Measurements from ENCODE around the gene PPP1R1A. TPM values are rescaled to one million over a fixed set of nuclear protein-coding genes. Genes with fewer than 3 reads are reported as not detected.

Gene PPP1R1A
- total and polyA plus RNA-seq, 5 donors, result 122 to 210 (median 178) TPM

- 26% methylated on average over 8 of the region's 8 CpGs for WGBS
- no peaks in the 10 kb centered on the region for H3K4me1 ChIP-seq (ENCODE audit: control insufficient read depth, insufficient read depth, low read length)
- no peaks in the 10 kb centered on the region for H3K27me3 ChIP-seq (ENCODE audit: control insufficient read depth, insufficient read depth)
- no peak overlapping the region for H3K4me3 ChIP-seq (ENCODE audit: low read length)
- peak in 2 of 3 donors; percentile 39 to 73 for DNase-seq
- no peaks in the 10 kb centered on the region for H3K9me3 ChIP-seq (ENCODE audit: control insufficient read depth, low read length)
- peak; percentile 82 to 85 for ATAC-seq
- H3K27ac ChIP-seq (ENCODE audit: low read length), result no peak overlapping the region
- intact Hi-C loops (cut with DNase I), result no loop called here
Observed at GRCh38 chr12:54603173-54603814, 14.8 kb upstream of the PPP1R1A start.

DNA sequence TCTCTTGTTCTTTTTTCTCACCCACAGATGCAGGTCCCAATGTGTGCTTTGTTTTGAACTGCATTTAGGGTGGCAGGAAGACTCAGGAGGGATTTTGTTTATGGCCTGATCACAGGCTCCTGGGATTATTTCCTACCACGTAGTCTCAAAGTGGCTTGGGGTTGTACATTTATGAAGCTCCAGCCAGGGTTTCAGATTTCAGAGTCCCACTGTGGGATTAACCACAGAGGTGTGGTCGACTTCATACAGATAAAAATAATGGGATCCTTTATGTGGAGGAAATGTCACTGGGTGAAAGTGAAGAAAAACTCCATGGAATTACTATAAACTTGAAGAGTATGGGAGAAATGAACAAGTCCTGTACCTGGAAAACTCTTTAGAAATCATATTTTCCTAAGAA, 14.2 kb upstream of the PPP1R1A start:
- 49% methylated on average over 2 of the region's 2 CpGs for WGBS
- DNase-seq (no peak), ATAC-seq (no peak)
- Histone ChIP-seq H3K9me3 (ENCODE audit: control insufficient read depth, low read length) (no peaks in the 10 kb centered on the region), H3K4me3 (ENCODE audit: low read length) (no peak overlapping the region), H3K27me3 (ENCODE audit: control insufficient read depth, insufficient read depth) (no peaks in the 10 kb centered on the region), H3K27ac (ENCODE audit: low read length) (no peak overlapping the region), H3K4me1 (ENCODE audit: control insufficient read depth, insufficient read depth, low read length) (no peaks in the 10 kb centered on the region)
- intact Hi-C loops (cut with DNase I), result no loop called here

DNA sequence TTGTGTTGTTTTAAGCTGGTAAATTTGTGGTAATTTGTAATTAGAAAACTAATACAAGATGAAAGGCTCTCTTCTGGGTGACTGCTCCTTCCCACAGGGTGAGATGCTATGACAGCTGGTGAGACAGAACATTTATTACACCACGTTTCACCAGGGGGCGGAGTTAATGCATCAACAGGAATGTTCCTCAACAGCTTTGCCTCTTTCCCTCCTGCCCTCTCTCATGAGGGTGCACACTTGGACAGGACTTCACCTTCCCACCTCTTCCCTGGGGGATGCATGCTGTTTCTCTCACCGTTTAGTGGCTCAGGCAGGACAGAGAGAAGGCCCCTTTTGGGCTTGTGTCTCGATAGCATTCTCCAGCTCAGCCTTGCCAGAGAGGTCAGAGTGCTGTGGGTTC, 13.4 kb upstream of the PPP1R1A start:
- intact Hi-C loops (cut with DNase I), result no loop called here
- Histone ChIP-seq H3K27me3 (ENCODE audit: control insufficient read depth, insufficient read depth) (no peaks in the 10 kb centered on the region), H3K4me3 (ENCODE audit: low read length) (no peak overlapping the region), H3K9me3 (ENCODE audit: control insufficient read depth, low read length) (no peaks in the 10 kb centered on the region), H3K27ac (ENCODE audit: low read length) (no peak overlapping the region), H3K4me1 (ENCODE audit: control insufficient read depth, insufficient read depth, low read length) (no peaks in the 10 kb centered on the region)
- DNase-seq (no peak), ATAC-seq (no peak)
- 55% methylated on average over 4 of the region's 4 CpGs for WGBS

GRCh38 chr12:54598970-54599369, 10.5 kb upstream of the PPP1R1A start:
- WGBS, result 77% methylated on average over 5 of the region's 5 CpGs
- H3K27ac ChIP-seq (ENCODE audit: low read length), result no peak overlapping the region
- ATAC-seq (no peak), DNase-seq (no peak)
- no peak overlapping the region for H3K4me3 ChIP-seq (ENCODE audit: low read length)
- intact Hi-C loops (cut with DNase I), result loop anchor here in 1 of 4 donors (5.0 kb wide), 1 partner anchor 358 kb away; no protein-coding TSS in a partner anchor
- no peaks in the 10 kb centered on the region for H3K9me3 ChIP-seq (ENCODE audit: control insufficient read depth, low read length)
- H3K27me3 ChIP-seq (ENCODE audit: control insufficient read depth, insufficient read depth), result no peaks in the 10 kb centered on the region
- H3K4me1 ChIP-seq (ENCODE audit: control insufficient read depth, insufficient read depth, low read length), result no peaks in the 10 kb centered on the region

DNA sequence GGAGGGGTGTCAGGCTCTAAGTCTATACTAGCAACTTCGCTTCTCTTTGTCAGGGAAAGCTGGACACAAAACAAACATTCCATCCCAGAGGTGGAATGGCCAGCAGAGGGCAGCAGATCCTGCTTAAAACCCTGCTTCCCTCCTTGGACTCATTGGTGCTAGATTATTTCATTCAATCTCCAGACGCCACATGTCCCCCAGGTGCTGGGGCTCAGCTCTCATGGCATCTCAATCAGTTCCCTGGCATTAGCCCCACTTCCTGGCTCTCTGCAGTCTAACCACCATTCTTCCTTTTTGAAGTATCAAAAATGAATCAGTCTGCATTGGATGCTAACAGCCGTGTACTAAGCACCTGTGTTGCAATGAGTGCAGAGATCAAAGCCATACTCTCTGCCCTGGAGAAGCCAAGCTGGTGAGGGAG, 8.1 kb upstream of the PPP1R1A start:
- Histone ChIP-seq H3K9me3 (ENCODE audit: control insufficient read depth, low read length) (no peaks in the 10 kb centered on the region), H3K27me3 (ENCODE audit: control insufficient read depth, insufficient read depth) (no peaks in the 10 kb centered on the region), H3K27ac (ENCODE audit: low read length) (no peak overlapping the region), H3K4me1 (ENCODE audit: control insufficient read depth, insufficient read depth, low read length) (no peaks in the 10 kb centered on the region), H3K4me3 (ENCODE audit: low read length) (no peak overlapping the region)
- DNase-seq, result peak; percentile 65 to 86 (median 79)
- intact Hi-C loops (cut with DNase I), result loop anchor here in 1 of 4 donors (5.0 kb wide), 1 partner anchor 361 kb away; no protein-coding TSS in a partner anchor
- ATAC-seq, result peak; percentile 52 to 63
- 28% methylated on average over 3 of the region's 3 CpGs for WGBS

- Histone ChIP-seq H3K27me3 (ENCODE audit: control insufficient read depth, insufficient read depth) (no peaks in the 10 kb centered on the region), H3K4me3 (ENCODE audit: low read length) (no peak overlapping the region), H3K4me1 (ENCODE audit: control insufficient read depth, insufficient read depth, low read length) (no peaks in the 10 kb centered on the region), H3K9me3 (ENCODE audit: control insufficient read depth, low read length) (no peaks in the 10 kb centered on the region), H3K27ac (ENCODE audit: low read length) (no peak overlapping the region)
- intact Hi-C loops (cut with DNase I), result loop anchor here in 1 of 4 donors (5.0 kb wide), 1 partner anchor 362 kb away; no protein-coding TSS in a partner anchor
- WGBS, result 72% methylated on average over 3 of the region's 3 CpGs
- ATAC-seq (no peak), DNase-seq (no peak)
Observed at GRCh38 chr12:54595471-54595870, 7.0 kb upstream of the PPP1R1A start.

DNA sequence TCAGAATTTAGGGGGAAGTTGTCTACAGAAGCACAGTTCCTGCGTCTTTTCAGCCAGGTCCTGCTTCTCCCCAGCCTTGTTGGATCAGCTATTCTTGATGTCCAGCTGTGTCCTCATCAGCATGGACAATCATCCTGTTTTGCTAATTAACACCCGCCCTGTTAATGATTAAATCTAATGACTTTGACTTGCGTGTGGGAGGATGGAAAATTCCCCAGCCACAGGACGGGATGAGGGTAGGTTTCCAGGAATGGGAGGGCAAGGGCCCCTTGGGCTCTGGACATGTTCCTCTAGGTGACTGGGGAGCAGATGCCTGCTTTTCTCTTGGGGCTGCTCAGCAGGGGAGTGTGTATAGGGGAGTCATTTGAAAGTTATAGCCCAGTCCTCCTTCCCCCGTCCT, 5.3 kb upstream of the PPP1R1A start:
- intact Hi-C loops (cut with DNase I), result no loop called here
- no peak for DNase-seq
- 52% methylated on average over 5 of the region's 5 CpGs for WGBS
- Histone ChIP-seq H3K9me3 (ENCODE audit: control insufficient read depth, low read length) (no peaks in the 10 kb centered on the region), H3K4me1 (ENCODE audit: control insufficient read depth, insufficient read depth, low read length) (no peaks in the 10 kb centered on the region), H3K4me3 (ENCODE audit: low read length) (no peak overlapping the region), H3K27ac (ENCODE audit: low read length) (no peak overlapping the region), H3K27me3 (ENCODE audit: control insufficient read depth, insufficient read depth) (no peaks in the 10 kb centered on the region)
- ATAC-seq, result no peak

- no peak for DNase-seq
- intact Hi-C loops (cut with DNase I), result no loop called here
- WGBS, result 71% methylated on average over 4 of the region's 4 CpGs
Observed at GRCh38 chr12:54593135-54593534, 4.7 kb upstream of the PPP1R1A start.

GRCh38 chr12:54592316-54592715, 3.9 kb upstream of the PPP1R1A start:
- ATAC-seq (no peak), DNase-seq (no peak)
- no peaks in the 10 kb centered on the region for H3K9me3 ChIP-seq (ENCODE audit: control insufficient read depth, low read length)
- no peak overlapping the region for H3K27ac ChIP-seq (ENCODE audit: low read length)
- H3K27me3 ChIP-seq (ENCODE audit: control insufficient read depth, insufficient read depth), result no peaks in the 10 kb centered on the region
- intact Hi-C loops (cut with DNase I), result no loop called here
- 82% methylated on average over 2 of the region's 2 CpGs for WGBS
- no peak overlapping the region for H3K4me3 ChIP-seq (ENCODE audit: low read length)
- H3K4me1 ChIP-seq (ENCODE audit: control insufficient read depth, insufficient read depth, low read length), result no peaks in the 10 kb centered on the region

More at GRCh38 chr12:54593135-54593534, 4.7 kb upstream of the PPP1R1A start:
- no peak overlapping the region for H3K27ac ChIP-seq (ENCODE audit: low read length)
- no peaks in the 10 kb centered on the region for H3K4me1 ChIP-seq (ENCODE audit: control insufficient read depth, insufficient read depth, low read length)
- H3K9me3 ChIP-seq (ENCODE audit: control insufficient read depth, low read length), result no peaks in the 10 kb centered on the region
- H3K27me3 ChIP-seq (ENCODE audit: control insufficient read depth, insufficient read depth), result no peaks in the 10 kb centered on the region
- H3K4me3 ChIP-seq (ENCODE audit: low read length), result no peak overlapping the region
- no peak for ATAC-seq

- peak; percentile 31 to 39 for ATAC-seq
- Histone ChIP-seq H3K9me3 (ENCODE audit: control insufficient read depth, low read length) (no peaks in the 10 kb centered on the region), H3K27ac (ENCODE audit: low read length) (no peak overlapping the region), H3K4me1 (ENCODE audit: control insufficient read depth, insufficient read depth, low read length) (no peaks in the 10 kb centered on the region), H3K27me3 (ENCODE audit: control insufficient read depth, insufficient read depth) (no peaks in the 10 kb centered on the region), H3K4me3 (ENCODE audit: low read length) (no peak overlapping the region)
- intact Hi-C loops (cut with DNase I), result no loop called here
- WGBS, result 36% methylated on average over 7 of the region's 7 CpGs
- DNase-seq, result no peak
Observed at GRCh38 chr12:54590978-54591591, 2.6 kb upstream of the PPP1R1A start.

- ATAC-seq (no peak), DNase-seq (no peak)
- H3K9me3 ChIP-seq (ENCODE audit: control insufficient read depth, low read length), result no peaks in the 10 kb centered on the region
- H3K4me1 ChIP-seq (ENCODE audit: control insufficient read depth, insufficient read depth, low read length), result no peaks in the 10 kb centered on the region
- H3K27me3 ChIP-seq (ENCODE audit: control insufficient read depth, insufficient read depth), result no peaks in the 10 kb centered on the region
- 57% methylated on average over 5 of the region's 5 CpGs for WGBS
- no peak overlapping the region for H3K27ac ChIP-seq (ENCODE audit: low read length)
- intact Hi-C loops (cut with DNase I), result no loop called here
- no peak overlapping the region for H3K4me3 ChIP-seq (ENCODE audit: low read length)
Observed at GRCh38 chr12:54589964-54590363, 1.5 kb upstream of the PPP1R1A start.

Measured in right cardiac atrium (tissue), 5 donors.